Calu3 (cell line): Measurements from ENCODE around the gene ATP1A3. TPM values are rescaled to one million over a fixed set of nuclear protein-coding genes. Genes with fewer than 3 reads are reported as not detected.

Experiments
- BruUV-seq: library from RNA; stranded (reverse); fragments of 400-500 nt; replicated peaks from 2 replicates; lab custom pipeline; 2021; lab: Mats Ljungman, UMichigan
- CTCF ChIA-PET: fragments of 300-600 bp; sonication (Branson Sonifier 250); formaldehyde crosslinking; loops from one replicate; lab custom pipeline; 2022; ENCODE audit warnings: antibody characterized with exemption; lab: Charles Lee
- DNase-seq: peaks from one replicate; pipeline ENCODE4 v3.0.0; 2022
- H3K27ac Mint-ChIP-seq: one replicate; pipeline ENCODE4 v1.8.0; 2022; ENCODE audit warnings: mixed read lengths; ENCODE audit not compliant: unreplicated experiment
- H3K27me3 Mint-ChIP-seq: one replicate; pipeline ENCODE4 v1.8.0; 2022; ENCODE audit warnings: mixed read lengths; ENCODE audit not compliant: unreplicated experiment
- H3K36me3 Mint-ChIP-seq: one replicate; pipeline ENCODE4 v1.8.0; 2022; ENCODE audit warnings: mild to moderate bottlenecking, moderate library complexity, mixed read lengths; ENCODE audit not compliant: insufficient read depth, unreplicated experiment
- H3K4me1 Mint-ChIP-seq: one replicate; pipeline ENCODE4 v1.8.0; 2022; ENCODE audit warnings: mild to moderate bottlenecking, low read depth, mixed read lengths; ENCODE audit not compliant: unreplicated experiment
- H3K4me3 Mint-ChIP-seq: one replicate; pipeline ENCODE4 v1.8.0; 2022; ENCODE audit warnings: mild to moderate bottlenecking, low read depth, moderate library complexity, mixed read lengths; ENCODE audit not compliant: unreplicated experiment
- H3K9me3 Mint-ChIP-seq: one replicate; pipeline ENCODE4 v1.8.0; 2022; ENCODE audit warnings: low read depth, mixed read lengths; ENCODE audit not compliant: unreplicated experiment
- intact Hi-C: fragments of 100-400 bp; cut with micrococcal nuclease; formaldehyde crosslinking; loops from one replicate; pipeline ENCODE4 v1.10.0; 2022; ENCODE audit not compliant: unreplicated experiment
- total RNA-seq: library from RNA; stranded (reverse); gene quantifications from 2 replicates; pipeline ENCODE4 v1.2.3, GENCODE V29; 2022
- TF ChIP-seq, protein P1 (sequence below): fragments of 200-600 bp; IDR thresholded peaks from one replicate; pipeline ENCODE4 v1.8.0; 2022; ENCODE audit warnings: antibody characterized with exemption; ENCODE audit not compliant: unreplicated experiment

The ATP1A3 gene
- total RNA-seq, 1 experiment from 2014 or later = 1.7 TPM

DNA sequence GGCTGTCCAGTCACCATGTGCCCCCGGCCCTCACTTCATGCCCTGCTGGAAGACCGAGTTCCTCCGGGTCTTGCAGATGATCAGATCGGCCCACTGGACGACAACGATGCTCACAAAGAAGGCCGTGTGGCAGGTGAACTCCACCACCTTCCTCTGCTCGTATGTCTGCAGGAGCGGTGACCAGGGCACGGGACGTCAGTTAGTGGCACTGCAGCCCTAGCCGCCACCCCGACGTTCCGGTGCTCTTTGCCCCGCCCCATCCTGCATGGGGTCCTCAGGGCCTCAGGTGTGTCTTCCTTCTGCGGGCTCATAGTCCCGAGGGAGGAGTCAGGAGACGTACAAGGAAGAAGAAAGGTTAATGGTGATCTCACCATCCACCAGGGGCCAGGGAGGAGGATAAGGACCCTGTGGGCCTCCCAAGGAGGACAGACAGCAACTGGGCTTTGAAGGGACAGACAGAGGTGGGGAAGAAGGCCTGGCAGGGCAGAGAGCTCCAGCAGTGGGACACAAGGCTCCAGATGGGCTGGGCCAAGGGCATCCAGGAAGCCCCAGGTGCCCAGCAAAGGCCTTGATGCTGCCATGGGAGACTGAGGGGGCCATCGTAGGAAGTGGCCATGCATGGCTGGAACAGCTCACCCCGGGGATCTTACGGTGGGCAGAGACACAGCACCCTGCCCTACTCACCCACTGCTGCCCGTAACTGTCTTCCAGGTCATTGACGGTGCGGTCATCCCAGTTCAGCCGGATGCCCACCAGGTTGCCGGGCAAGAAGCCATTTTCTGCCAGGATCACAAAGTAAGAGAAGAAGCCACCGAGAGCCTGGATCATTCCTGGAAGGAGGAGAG is 25.1 kb downstream of the ATP1A3 start:
- TF ChIP-seq, protein P1, sequence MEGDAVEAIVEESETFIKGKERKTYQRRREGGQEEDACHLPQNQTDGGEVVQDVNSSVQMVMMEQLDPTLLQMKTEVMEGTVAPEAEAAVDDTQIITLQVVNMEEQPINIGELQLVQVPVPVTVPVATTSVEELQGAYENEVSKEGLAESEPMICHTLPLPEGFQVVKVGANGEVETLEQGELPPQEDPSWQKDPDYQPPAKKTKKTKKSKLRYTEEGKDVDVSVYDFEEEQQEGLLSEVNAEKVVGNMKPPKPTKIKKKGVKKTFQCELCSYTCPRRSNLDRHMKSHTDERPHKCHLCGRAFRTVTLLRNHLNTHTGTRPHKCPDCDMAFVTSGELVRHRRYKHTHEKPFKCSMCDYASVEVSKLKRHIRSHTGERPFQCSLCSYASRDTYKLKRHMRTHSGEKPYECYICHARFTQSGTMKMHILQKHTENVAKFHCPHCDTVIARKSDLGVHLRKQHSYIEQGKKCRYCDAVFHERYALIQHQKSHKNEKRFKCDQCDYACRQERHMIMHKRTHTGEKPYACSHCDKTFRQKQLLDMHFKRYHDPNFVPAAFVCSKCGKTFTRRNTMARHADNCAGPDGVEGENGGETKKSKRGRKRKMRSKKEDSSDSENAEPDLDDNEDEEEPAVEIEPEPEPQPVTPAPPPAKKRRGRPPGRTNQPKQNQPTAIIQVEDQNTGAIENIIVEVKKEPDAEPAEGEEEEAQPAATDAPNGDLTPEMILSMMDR = no peak
- H3K4me1 Mint-ChIP-seq = no peaks in the 10 kb centered on the region
- no peaks in the 10 kb centered on the region for H3K9me3 Mint-ChIP-seq
- BruUV-seq = no TSS peak
- CTCF ChIA-PET = interaction anchor here (0.5 kb wide), 1 partner anchor 14 kb away, joined by 3 read pairs; no protein-coding TSS in a partner anchor
- H3K4me3 Mint-ChIP-seq = no peak overlapping the region
- intact Hi-C loops = no loop called here
- H3K27ac Mint-ChIP-seq = no peak overlapping the region
- H3K36me3 Mint-ChIP-seq = no peaks in the 10 kb centered on the region
- no peak for DNase-seq
- H3K27me3 Mint-ChIP-seq = peaks cover 82% of the 10 kb centered on the region

- H3K27me3 Mint-ChIP-seq = peaks cover 66% of the 10 kb centered on the region
- CTCF ChIA-PET = no interaction called here
- TF ChIP-seq, protein P1 = no peak
- BruUV-seq = no TSS peak
- DNase-seq = no peak
- H3K4me1 Mint-ChIP-seq = no peaks in the 10 kb centered on the region
- no peak overlapping the region for H3K4me3 Mint-ChIP-seq
- no peak overlapping the region for H3K27ac Mint-ChIP-seq
- H3K36me3 Mint-ChIP-seq = no peaks in the 10 kb centered on the region
- H3K9me3 Mint-ChIP-seq = no peaks in the 10 kb centered on the region
- intact Hi-C loops = no loop called here
Observed at GRCh38 chr19:41967054-41967783, 26.8 kb downstream of the ATP1A3 start.

GRCh38 chr19:41965106-41965505 is 28.9 kb downstream of the ATP1A3 start:
- no TSS peak for BruUV-seq
- Mint-ChIP-seq H3K36me3 (no peaks in the 10 kb centered on the region), H3K27me3 (peaks cover 46% of the 10 kb centered on the region), H3K27ac (no peak overlapping the region), H3K4me3 (no peak overlapping the region), H3K4me1 (no peaks in the 10 kb centered on the region), H3K9me3 (no peaks in the 10 kb centered on the region)
- no peak for DNase-seq
- CTCF ChIA-PET = interaction anchor here (0.5 to 0.7 kb wide), 4 partner anchors 23 to 1041 kb away, joined by 3 to 5 read pairs (median 4); no protein-coding TSS in a partner anchor
- TF ChIP-seq, protein P1 = no peak
- intact Hi-C loops = no loop called here

DNA sequence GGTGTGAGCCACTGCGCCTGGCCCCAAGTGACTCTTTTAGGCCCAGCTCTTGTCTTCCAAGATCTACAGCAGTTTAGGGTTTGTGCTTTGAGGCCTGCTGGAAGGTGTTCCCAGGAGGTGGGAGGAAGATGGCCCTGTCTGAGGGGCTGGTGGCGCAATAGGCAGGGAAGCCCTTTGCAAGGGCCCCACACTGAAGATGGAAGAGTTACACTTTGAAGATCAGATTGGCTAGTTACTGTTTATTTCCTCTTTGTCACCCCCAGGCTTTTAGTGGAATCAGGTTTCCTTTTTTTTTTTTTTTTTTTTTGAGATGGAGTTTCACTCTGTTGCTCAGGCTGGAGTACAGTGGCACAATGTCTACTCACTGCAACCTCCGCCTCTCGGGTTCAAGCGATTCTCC is 33.1 kb downstream of the ATP1A3 start:
- no peak overlapping the region for H3K4me3 Mint-ChIP-seq
- H3K4me1 Mint-ChIP-seq = peaks cover 23% of the 10 kb centered on the region
- intact Hi-C loops = no loop called here
- no peaks in the 10 kb centered on the region for H3K9me3 Mint-ChIP-seq
- H3K36me3 Mint-ChIP-seq = peaks cover 24% of the 10 kb centered on the region
- BruUV-seq = no TSS peak
- CTCF ChIA-PET = interaction anchor here (0.7 kb wide), 1 partner anchor 46 kb away, joined by 8 read pairs; no protein-coding TSS in a partner anchor
- TF ChIP-seq, protein P1 = no peak
- H3K27me3 Mint-ChIP-seq = peaks cover 5% of the 10 kb centered on the region
- DNase-seq = no peak
- H3K27ac Mint-ChIP-seq = no peak overlapping the region
